Pancreas (tissue), 10 donors: ENCODE data around the gene POLH. TPM values are rescaled to one million over a fixed set of nuclear protein-coding genes. Genes with fewer than 3 reads are reported as not detected.

Experiments used
- ATAC-seq, 4 donors: fragments of 200-7000 bp; cut with Tn5 transposase; one replicate each; pipeline versions ENCODE4 v1.8.0 to v1.9.1; 2020; ENCODE audit warnings: mild to moderate bottlenecking in 4 of 4, moderate library complexity in 4 of 4
- DNase-seq, 6 donors: peaks; one replicate each; pipeline ENCODE4 v3.0.0-alpha.2; 2020
- FAIRE-seq: peaks from 2 replicates; lab custom pipeline; 2012; peaks lifted over from hg19 to GRCh38; lab: Jason Lieb, UNC
- H3K27ac ChIP-seq, 4 donors: fragments of 200-600 bp; sonication (generic); 1 replicate in 3 of 4; 2 replicates in 1 of 4; pipeline versions ENCODE4 v1.5.0 to v1.8.0; 2020
- H3K27me3 ChIP-seq, 4 donors: fragments of 200-600 bp; one replicate each; pipeline ENCODE4 v1.8.0; 2021
- H3K36me3 ChIP-seq, 3 donors: fragments of 200-600 bp; sonication (generic) in 1 of 3; one replicate each; pipeline versions ENCODE4 v1.5.0 to v1.8.0; 2020 to 2021
- H3K4me1 ChIP-seq, 3 donors: fragments of 200-600 bp; one replicate each; pipeline ENCODE4 v1.8.0; 2021
- H3K4me3 ChIP-seq, 4 donors: fragments of 200-600 bp; sonication (generic) in 2 of 4; one replicate each; pipeline versions ENCODE4 v1.5.0 to v1.8.0; 2020 to 2021
- H3K9me3 ChIP-seq, 4 donors: fragments of 200-600 bp; one replicate each; pipeline ENCODE4 v1.8.0; 2021
- CTCF ChIP-seq, 4 donors: fragments of 200-600 bp; sonication (generic) in 3 of 4; IDR thresholded peaks; one replicate each; pipeline versions ENCODE4 v1.5.0 to v1.8.0; 2021; ENCODE audit warnings: antibody characterized with exemption in 4 of 4
- WGBS, 2 donors: extraction: QIAGEN DNeasy Blood & Tissue Kit; methylation state at CpG; one replicate each; pipeline ENCODE4 v1.1.7; 2013; 5-methylcytosine and 5-hydroxymethylcytosine counted together
- intact Hi-C, 3 donors: fragments of 100-400 bp; cut with DNase I; formaldehyde crosslinking; loops; one replicate each; pipeline versions ENCODE4 v1.11.1 to v1.14.2; 2022
- polyA plus RNA-seq, 2 donors: library from polyadenylated mRNA; stranded (reverse); fragments of 200-250 nt; gene quantifications; one replicate each; pipeline ENCODE4 v1.2.3, GENCODE V29; 2013
- total RNA-seq, 6 donors: library from RNA; stranded (reverse); fragmentation: NEBNext Ultra II Directional in 4 of 6; extraction: Animal tissue kit (Norgen Biotek cat#: 25700) in 4 of 6; gene quantifications; one replicate each; pipeline versions ENCODE4 v1.2.1 to v1.2.4, GENCODE V29; 2021 to 2023
- donor health status: healthy with polysubstance abuse.
- donor health status: DM: no; HTN: no; CAD: no; lungs with moderate emphysema.
- donor health status: DM: no; HTN: no; CAD: no.
- donor health status: control.
- donor health status: control.
- donor health status: Bipolar disorder and iron deficiency.
- donor health status: DM: yes; HTN: yes; CAD: no.
- donor health status: DM: no; HTN: no; CAD: no.
- donor health status: DM: no; HTN: no; CAD: no.
- donor health status: DM: yes; HTN: yes; CAD: no.

POLH gene
- total and polyA plus RNA-seq, 8 donors = 1.9 to 12.6 (median 7.7) TPM

DNA sequence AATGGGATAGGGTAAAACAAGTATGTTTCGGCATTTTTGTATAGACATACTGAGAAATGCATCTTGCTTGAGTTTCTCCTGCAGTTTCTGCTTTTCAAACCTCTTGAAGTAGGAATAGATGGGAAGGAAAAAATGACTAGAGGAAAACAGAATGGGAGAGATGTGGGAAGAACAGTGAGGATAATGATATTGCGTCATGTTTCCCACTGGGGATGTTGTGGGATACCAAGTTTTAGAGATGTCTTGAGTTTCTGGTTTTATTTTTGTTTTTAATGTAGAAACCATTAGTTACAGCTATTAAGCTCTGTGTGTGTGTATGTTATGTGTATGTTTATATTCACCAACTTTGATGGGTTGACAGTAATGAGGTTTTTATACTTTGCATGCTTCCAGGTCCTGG is 24.6 kb downstream of the POLH start:
- intact Hi-C loops = no loop called here
- FAIRE-seq (no peak), ATAC-seq (no peak), DNase-seq (no peak)
- Histone ChIP-seq H3K9me3 (no peaks in the 10 kb centered on the region), H3K36me3 (peaks cover 0 to 11% (median 9%) of the 10 kb centered on the region in 3 donors), H3K4me1 (no peaks in the 10 kb centered on the region), H3K4me3 (no peak overlapping the region), H3K27ac (no peak overlapping the region), H3K27me3 (no peaks in the 10 kb centered on the region)
- no peak for TF ChIP-seq CTCF (IDR thresholded peaks at IDR 0.05)
- WGBS, 2 donors = 97 to 99% methylated on average over 2 of the region's 2 CpGs

- no peaks in the 10 kb centered on the region for H3K4me1 ChIP-seq
- no peaks in the 10 kb centered on the region for H3K9me3 ChIP-seq
- FAIRE-seq (no peak), ATAC-seq (no peak), DNase-seq (no peak)
- H3K4me3 ChIP-seq = no peak overlapping the region
- no peak for TF ChIP-seq CTCF (IDR thresholded peaks at IDR 0.05)
- WGBS, 2 donors = 96% methylated on average over 2 of the region's 2 CpGs
- peaks cover 0 to 23% (median 15%) of the 10 kb centered on the region in 3 donors for H3K36me3 ChIP-seq
- no peak overlapping the region for H3K27ac ChIP-seq
- no peaks in the 10 kb centered on the region for H3K27me3 ChIP-seq
- intact Hi-C loops = no loop called here
Observed at GRCh38 chr6:43604174-43604573, 28.2 kb downstream of the POLH start.

GRCh38 chr6:43606019-43606418 is 30.0 kb downstream of the POLH start:
- WGBS, 2 donors = 91 to 94% methylated on average over 2 of the region's 2 CpGs
- Histone ChIP-seq H3K27ac (no peak overlapping the region), H3K36me3 (peaks cover 0 to 32% (median 15%) of the 10 kb centered on the region in 3 donors), H3K27me3 (no peaks in the 10 kb centered on the region), H3K9me3 (no peaks in the 10 kb centered on the region), H3K4me1 (no peaks in the 10 kb centered on the region), H3K4me3 (no peak overlapping the region)
- DNase-seq (no peak), FAIRE-seq (no peak), ATAC-seq (no peak)
- TF ChIP-seq CTCF (IDR thresholded peaks at IDR 0.05) = no peak
- intact Hi-C loops = no loop called here

GRCh38 chr6:43608310-43608763 is 32.4 kb downstream of the POLH start:
- Histone ChIP-seq H3K36me3 (peaks cover 0 to 32% (median 15%) of the 10 kb centered on the region in 3 donors), H3K4me1 (no peaks in the 10 kb centered on the region), H3K27ac (no peak overlapping the region), H3K27me3 (no peaks in the 10 kb centered on the region), H3K4me3 (no peak overlapping the region), H3K9me3 (no peaks in the 10 kb centered on the region)
- intact Hi-C loops = no loop called here
- TF ChIP-seq CTCF (IDR thresholded peaks at IDR 0.05) = peak; percentile 50 to 75 (median 68)
- FAIRE-seq (no peak), DNase-seq (peak in 3 of 6 donors; percentile 52 to 77 (median 69)), ATAC-seq (peak; percentile 34 to 87 (median 83))
- WGBS, 2 donors = 2 to 4% methylated on average over 5 of the region's 5 CpGs

- WGBS, 2 donors = 78 to 88% methylated on average over 1 of the region's 1 CpG
- Histone ChIP-seq H3K27ac (no peak overlapping the region), H3K27me3 (no peaks in the 10 kb centered on the region), H3K36me3 (peaks cover 0 to 35% (median 15%) of the 10 kb centered on the region in 3 donors), H3K4me3 (no peak overlapping the region), H3K4me1 (no peaks in the 10 kb centered on the region), H3K9me3 (no peaks in the 10 kb centered on the region)
- no peak for TF ChIP-seq CTCF (IDR thresholded peaks at IDR 0.05)
- intact Hi-C loops = no loop called here
- FAIRE-seq (no peak), DNase-seq (no peak), ATAC-seq (peak in 1 of 4 donors; percentile 8)
Observed at GRCh38 chr6:43608807-43609206, 32.8 kb downstream of the POLH start.
